ENCODE results near the gene CREB3. TPM values are rescaled to one million over a fixed set of nuclear protein-coding genes. Genes with fewer than 3 reads are reported as not detected.
A peak's percentile ranks its signal among the peaks of the same experiment; 100 is the strongest.

CREB3 gene
- total RNA-seq, 1 donor from 2014 or later: 35.9 TPM

- DNase-seq (ENCODE audit: low read depth, low spot score): no peak
- no peak for TF ChIP-seq CTCF (conservative IDR thresholded peaks at IDR 0.05)
- Mint-ChIP-seq H3K4me3 (no peak overlapping the region), H3K4me1 (no peaks in the 10 kb centered on the region), H3K36me3 (ENCODE audit: low read depth) (peaks cover 20% of the 10 kb centered on the region), H3K27ac (ENCODE audit: unreplicated experiment) (no peak overlapping the region), H3K9me3 (no peaks in the 10 kb centered on the region), H3K27me3 (ENCODE audit: low read depth) (no peaks in the 10 kb centered on the region)
Measured at GRCh38 chr9:35714579-35715252, 17.8 kb upstream of the CREB3 start.

- H3K4me3 Mint-ChIP-seq: no peak overlapping the region
- no peaks in the 10 kb centered on the region for H3K4me1 Mint-ChIP-seq
- H3K27ac Mint-ChIP-seq (ENCODE audit: unreplicated experiment): peak overlapping the region; percentile 87
- no peaks in the 10 kb centered on the region for H3K9me3 Mint-ChIP-seq
- DNase-seq (ENCODE audit: low read depth, low spot score): no peak
- H3K36me3 Mint-ChIP-seq (ENCODE audit: low read depth): peaks cover 13% of the 10 kb centered on the region
- no peak for TF ChIP-seq CTCF (conservative IDR thresholded peaks at IDR 0.05)
- no peaks in the 10 kb centered on the region for H3K27me3 Mint-ChIP-seq (ENCODE audit: low read depth)
Measured at GRCh38 chr9:35716230-35716629, 16.2 kb upstream of the CREB3 start.

- Mint-ChIP-seq H3K36me3 (ENCODE audit: low read depth) (peaks cover 18% of the 10 kb centered on the region), H3K9me3 (no peaks in the 10 kb centered on the region), H3K4me1 (no peaks in the 10 kb centered on the region), H3K27ac (ENCODE audit: unreplicated experiment) (no peak overlapping the region), H3K27me3 (ENCODE audit: low read depth) (no peaks in the 10 kb centered on the region), H3K4me3 (no peak overlapping the region)
- DNase-seq (ENCODE audit: low read depth, low spot score): no peak
- no peak for TF ChIP-seq CTCF (conservative IDR thresholded peaks at IDR 0.05)
Measured at GRCh38 chr9:35717132-35717870, 15.2 kb upstream of the CREB3 start.

- H3K4me3 Mint-ChIP-seq: no peak overlapping the region
- peaks cover 18% of the 10 kb centered on the region for H3K36me3 Mint-ChIP-seq (ENCODE audit: low read depth)
- H3K27me3 Mint-ChIP-seq (ENCODE audit: low read depth): no peaks in the 10 kb centered on the region
- H3K9me3 Mint-ChIP-seq: no peaks in the 10 kb centered on the region
- DNase-seq (ENCODE audit: low read depth, low spot score): no peak
- TF ChIP-seq CTCF (conservative IDR thresholded peaks at IDR 0.05): no peak
- H3K27ac Mint-ChIP-seq (ENCODE audit: unreplicated experiment): no peak overlapping the region
- H3K4me1 Mint-ChIP-seq: no peaks in the 10 kb centered on the region
Measured at GRCh38 chr9:35718721-35719511, 13.6 kb upstream of the CREB3 start.

GRCh38 chr9:35719546-35719945 is 12.9 kb upstream of the CREB3 start:
- H3K27ac Mint-ChIP-seq (ENCODE audit: unreplicated experiment): no peak overlapping the region
- TF ChIP-seq CTCF (conservative IDR thresholded peaks at IDR 0.05): no peak
- no peak for DNase-seq (ENCODE audit: low read depth, low spot score)
- peaks cover 20% of the 10 kb centered on the region for H3K36me3 Mint-ChIP-seq (ENCODE audit: low read depth)
- no peak overlapping the region for H3K4me3 Mint-ChIP-seq
- no peaks in the 10 kb centered on the region for H3K4me1 Mint-ChIP-seq
- no peaks in the 10 kb centered on the region for H3K27me3 Mint-ChIP-seq (ENCODE audit: low read depth)
- H3K9me3 Mint-ChIP-seq: no peaks in the 10 kb centered on the region
